ENCODE data around the gene LRRC23. TPM values are rescaled to one million over a fixed set of nuclear protein-coding genes. Genes with fewer than 3 reads are reported as not detected.

Gene LRRC23
- total and polyA plus RNA-seq, 2 of the 13 experiments (the other 11 are each of a cell fraction or from before 2014, with no cell fraction given) = 6.0 to 7.8 TPM

- H3K27ac ChIP-seq (ENCODE audit: extremely low read length, insufficient read depth, low read length) = peak overlapping the region; percentile 98
- 14% methylated on average over 11 of the region's 48 CpGs for WGBS (ENCODE audit: low lambda C conversion rate)
- no peaks in the 10 kb centered on the region for H3K9me3 ChIP-seq (ENCODE audit: low read length)
- no peaks in the 10 kb centered on the region for H4K20me1 ChIP-seq (ENCODE audit: insufficient read depth, low read length)
- H3K4me2 ChIP-seq (ENCODE audit: low read depth, low read length) = peak overlapping the region; percentile 92
- in situ Hi-C loops (cut with HindIII; ENCODE audit: extremely low pct_ligation_motif_present, low pct_unique_long_range_greater_than_20kb) (loop anchor here (10.0 kb wide), 1 partner anchor 170 kb away; no protein-coding TSS in a partner anchor), intact Hi-C loops (cut with micrococcal nuclease; ENCODE audit: unreplicated experiment) (loop anchor here (1.0 kb wide), 1 partner anchor 148 kb away; the partner anchor contains the start of gene C1R)
- no peak overlapping the region for H2AFZ ChIP-seq (ENCODE audit: low read length)
- peak overlapping the region; percentile 82 for H3K9ac ChIP-seq (ENCODE audit: insufficient read depth, low read depth, low read length)
- H3K4me3 ChIP-seq (replicated peaks in 1 of 3; ENCODE audit: insufficient read depth in 1 of 3, low read depth in 2 of 3, low read length in 3 of 3) = peak overlapping the region; percentile 54 to 79 (median 73)
- DNase-seq (ENCODE audit: low spot score) = peak; percentile 90
- H3K36me3 ChIP-seq (replicated peaks in 1 of 2; ENCODE audit: control insufficient read depth in 1 of 2, insufficient read depth in 2 of 2, low read length in 2 of 2) = peaks cover 0 to 4% of the 10 kb centered on the region in 2 experiments; a peak in 1 of 5 replicates
- ATAC-seq = peak; percentile 58
- FAIRE-seq = peak; percentile 92
- H3K79me2 ChIP-seq (ENCODE audit: insufficient read depth, low read length) = no peaks in the 10 kb centered on the region
- BruUV-seq (replicated peaks) = no TSS peak
- no peaks in the 10 kb centered on the region for H3K27me3 ChIP-seq (ENCODE audit: control insufficient read depth in 1 of 2, insufficient read depth in 2 of 2, low read length in 2 of 2)
- POLR2A ChIA-PET = interaction anchor here (0.6 to 5.2 kb wide), 51 partner anchors 10 to 410 kb away, joined by 3 to 180 read pairs (median 6); partner anchors contain the start of genes ATN1, C1R, C1RL and C1S
- peaks cover 38% of the 10 kb centered on the region for H3K4me1 ChIP-seq (ENCODE audit: insufficient read depth, low read length)
- CTCF ChIA-PET (ENCODE audit: low intra/inter-chr PET ratio, low total read pairs) = interaction anchor here (0.8 to 2.2 kb wide), 8 partner anchors 17 to 169 kb away, joined by 3 to 15 read pairs (median 4); partner anchors contain the start of genes C1RL and LPCAT3
- TF ChIP-seq RBM22 (optimal IDR thresholded peaks at IDR 0.05; ENCODE audit: low read length) = no peak
- 0 out of 2 replicates have a peak, but pooled peaks have one; percentile 27 for TF ChIP-seq ZNF629 (CRISPR knock-in tag; conservative IDR thresholded peaks at IDR 0.05)
- TF ChIP-seq, protein P1, sequence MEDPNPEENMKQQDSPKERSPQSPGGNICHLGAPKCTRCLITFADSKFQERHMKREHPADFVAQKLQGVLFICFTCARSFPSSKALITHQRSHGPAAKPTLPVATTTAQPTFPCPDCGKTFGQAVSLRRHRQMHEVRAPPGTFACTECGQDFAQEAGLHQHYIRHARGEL (CRISPR knock-in tag; IDR thresholded peaks at IDR 0.05) = no peak
- peak; percentile 20; the same call in 1 of the 2 replicates for TF ChIP-seq ZBTB21 (CRISPR knock-in tag; IDR thresholded peaks at IDR 0.05)
- TF ChIP-seq YY1 (IDR thresholded peaks at IDR 0.05; ENCODE audit: insufficient read depth, insufficient replicate concordance, low read depth, low read length) = peak; percentile 74
- no peak; the same call in 1 of the 2 replicates for TF ChIP-seq ZNF317 (CRISPR knock-in tag; IDR thresholded peaks at IDR 0.05)
- no peak for TF ChIP-seq NFYC (CRISPR knock-in tag; IDR thresholded peaks at IDR 0.05)
- no peak for TF ChIP-seq KIAA2018 (CRISPR knock-in tag; IDR thresholded peaks at IDR 0.05; ENCODE audit: borderline replicate concordance)
- no peak for TF ChIP-seq PTBP1 (IDR thresholded peaks at IDR 0.05; ENCODE audit: low read depth, low read length, poor library complexity, severe bottlenecking)
- no peak for TF ChIP-seq THRA (CRISPR knock-in tag; IDR thresholded peaks at IDR 0.05; ENCODE audit: borderline replicate concordance)
- TF ChIP-seq ZNF790 (CRISPR knock-in tag; IDR thresholded peaks at IDR 0.05; ENCODE audit: borderline replicate concordance) = no peak
- no peak for TF ChIP-seq ZNF549 (CRISPR knock-in tag; IDR thresholded peaks at IDR 0.05)
- peak; percentile 76; the same call in 1 of the 2 replicates for TF ChIP-seq HOXD1 (CRISPR knock-in tag; IDR thresholded peaks at IDR 0.05)
These were observed 40.0 kb downstream of the LRRC23 start for GRCh38 chr12:6944381-6945186.
